ENCODE measurements around the gene NDRG4. TPM values are rescaled to one million over a fixed set of nuclear protein-coding genes. Genes with fewer than 3 reads are reported as not detected.

The NDRG4 gene
- total RNA-seq, 1 experiment from 2014 or later: 4.8 TPM

GRCh38 chr16:58519707-58520106 is 19.8 kb downstream of the NDRG4 start:
- Histone ChIP-seq H3K4me3 (no peak overlapping the region), H3K4me1 (replicated peaks; ENCODE audit: insufficient read depth) (peaks cover 13% of the 10 kb centered on the region), H3F3A (ENCODE audit: insufficient read depth, low read depth) (peaks cover 82% of the 10 kb centered on the region; the same call in 1 of the 2 replicates), H3K36me3 (ENCODE audit: low read depth) (peaks cover 61% of the 10 kb centered on the region), H2AFZ (no peak overlapping the region), H3K79me2 (ENCODE audit: low read depth) (peaks cover 17% of the 10 kb centered on the region), H3K27ac (no peak overlapping the region), H3K9me2 (ENCODE audit: insufficient read depth) (no peaks in the 10 kb centered on the region), H3K9me3 (ENCODE audit: insufficient read depth, low read depth) (no peaks in the 10 kb centered on the region), H3K4me2 (no peak overlapping the region), H4K20me1 (ENCODE audit: insufficient read depth) (peaks cover 58% of the 10 kb centered on the region), H3K27me3 (ENCODE audit: insufficient read depth, low read depth) (no peaks in the 10 kb centered on the region)
- ChIA-PET POLR2A (ENCODE audit: unreplicated experiment) (interaction anchor here (0.6 kb wide), 1 partner anchor 21 kb away, joined by 4 read pairs; no protein-coding TSS in a partner anchor), CTCF (no interaction called here)
- BruUV-seq (replicated peaks): no TSS peak
- intact Hi-C loops (cut with micrococcal nuclease; ENCODE audit: unreplicated experiment): loop anchor here (5.0 to 10.0 kb wide), 3 partner anchors 33 to 495 kb away; partner anchors contain the start of gene MMP15
- TF ChIP-seq CTCF (conservative IDR thresholded peaks at IDR 0.05): no peak
- no peak for TF ChIP-seq EZH2 (IDR thresholded peaks at IDR 0.05; ENCODE audit: low read depth)
- DNase-seq: no peak

- CTCF ChIA-PET: no interaction called here
- H4K20me1 ChIP-seq (ENCODE audit: insufficient read depth): peaks cover 18% of the 10 kb centered on the region; the same call in 1 of the 2 replicates
- H3K4me1 ChIP-seq (replicated peaks; ENCODE audit: insufficient read depth): no peaks in the 10 kb centered on the region
- no peak overlapping the region for H3K27ac ChIP-seq
- DNase-seq: no peak
- H3K9me3 ChIP-seq (ENCODE audit: insufficient read depth, low read depth): no peaks in the 10 kb centered on the region
- no peak overlapping the region for H3K4me3 ChIP-seq
- peaks cover 42% of the 10 kb centered on the region for H3F3A ChIP-seq (ENCODE audit: insufficient read depth, low read depth)
- H3K79me2 ChIP-seq (ENCODE audit: low read depth): no peaks in the 10 kb centered on the region
- no TSS peak for BruUV-seq (replicated peaks)
- intact Hi-C loops (cut with micrococcal nuclease; ENCODE audit: unreplicated experiment): no loop called here
- POLR2A ChIA-PET (ENCODE audit: unreplicated experiment): no interaction called here
- no peaks in the 10 kb centered on the region for H3K27me3 ChIP-seq (ENCODE audit: insufficient read depth, low read depth)
- peaks cover 76% of the 10 kb centered on the region for H3K36me3 ChIP-seq (ENCODE audit: low read depth)
- no peak overlapping the region for H2AFZ ChIP-seq
- TF ChIP-seq EZH2 (IDR thresholded peaks at IDR 0.05; ENCODE audit: low read depth): no peak
- TF ChIP-seq CTCF (conservative IDR thresholded peaks at IDR 0.05): no peak
- no peaks in the 10 kb centered on the region for H3K9me2 ChIP-seq (ENCODE audit: insufficient read depth)
- H3K4me2 ChIP-seq: no peak overlapping the region
Measured at GRCh38 chr16:58530179-58530578, 30.2 kb downstream of the NDRG4 start.

- intact Hi-C loops (cut with micrococcal nuclease; ENCODE audit: unreplicated experiment): no loop called here
- BruUV-seq (replicated peaks): no TSS peak
- Histone ChIP-seq H3F3A (ENCODE audit: insufficient read depth, low read depth) (peaks cover 44% of the 10 kb centered on the region), H2AFZ (no peak overlapping the region), H3K27me3 (ENCODE audit: insufficient read depth, low read depth) (no peaks in the 10 kb centered on the region), H3K9me3 (ENCODE audit: insufficient read depth, low read depth) (no peaks in the 10 kb centered on the region), H3K4me1 (replicated peaks; ENCODE audit: insufficient read depth) (no peaks in the 10 kb centered on the region), H3K4me2 (no peak overlapping the region), H3K4me3 (no peak overlapping the region), H3K9me2 (ENCODE audit: insufficient read depth) (no peaks in the 10 kb centered on the region), H3K79me2 (ENCODE audit: low read depth) (no peaks in the 10 kb centered on the region), H4K20me1 (ENCODE audit: insufficient read depth) (peaks cover 21% of the 10 kb centered on the region), H3K36me3 (ENCODE audit: low read depth) (peaks cover 84% of the 10 kb centered on the region), H3K27ac (no peak overlapping the region)
- TF ChIP-seq EZH2 (IDR thresholded peaks at IDR 0.05; ENCODE audit: low read depth): no peak
- TF ChIP-seq CTCF (conservative IDR thresholded peaks at IDR 0.05): no peak
- ChIA-PET POLR2A (ENCODE audit: unreplicated experiment) (no interaction called here), CTCF (no interaction called here)
- no peak for DNase-seq
Measured at GRCh38 chr16:58532414-58532813, 32.5 kb downstream of the NDRG4 start.
